ENCODE measurements around the gene PPDPF. TPM values are rescaled to one million over a fixed set of nuclear protein-coding genes. Genes with fewer than 3 reads are reported as not detected.

The PPDPF gene
- total RNA-seq, 2 donors from 2014 or later = 602 to 609 TPM

- WGBS = 88% methylated on average over 28 of the region's 29 CpGs
- Histone ChIP-seq H3K4me3 (no peak overlapping the region), H3K9me3 (no peaks in the 10 kb centered on the region), H3K27ac (peak overlapping the region in 1 of 2 donors; percentile 80), H3K36me3 (no peaks in the 10 kb centered on the region), H3K27me3 (replicated peaks; ENCODE audit: insufficient read depth) (no peaks in the 10 kb centered on the region), H3K4me1 (replicated peaks) (peaks cover 5% of the 10 kb centered on the region)
- TF ChIP-seq POLR2AphosphoS5 (IDR thresholded peaks at IDR 0.05) (no peak), POLR2A (IDR thresholded peaks at IDR 0.05) (no peak), CTCF (IDR thresholded peaks at IDR 0.05) (no peak)
- intact Hi-C loops (cut with DNase I) = loop anchor here (5.0 to 10.0 kb wide), 2 partner anchors 325 to 433 kb away; partner anchors contain the start of genes ABHD16B and TPD52L2
- DNase-seq (ENCODE audit: low spot score) = no peak
Measured at GRCh38 chr20:63539441-63540370, 19.1 kb downstream of the PPDPF start.

- no peak for DNase-seq (ENCODE audit: low spot score)
- no peaks in the 10 kb centered on the region for H3K27me3 ChIP-seq (replicated peaks; ENCODE audit: insufficient read depth)
- WGBS = 65% methylated on average over 35 of the region's 49 CpGs
- H3K36me3 ChIP-seq = no peaks in the 10 kb centered on the region
- TF ChIP-seq POLR2A (IDR thresholded peaks at IDR 0.05) = no peak
- TF ChIP-seq CTCF (IDR thresholded peaks at IDR 0.05) = no peak
- TF ChIP-seq POLR2AphosphoS5 (IDR thresholded peaks at IDR 0.05) = no peak
- H3K27ac ChIP-seq = no peak overlapping the region
- H3K4me3 ChIP-seq = no peak overlapping the region
- peaks cover 5% of the 10 kb centered on the region for H3K4me1 ChIP-seq (replicated peaks)
- H3K9me3 ChIP-seq = no peaks in the 10 kb centered on the region
- intact Hi-C loops (cut with DNase I) = no loop called here
Measured at GRCh38 chr20:63540417-63541186, 20.0 kb downstream of the PPDPF start.

- H3K4me3 ChIP-seq = no peak overlapping the region
- H3K27ac ChIP-seq = peak overlapping the region in 1 of 2 donors; percentile 72
- 92% methylated on average over 24 of the region's 28 CpGs for WGBS
- TF ChIP-seq POLR2A (IDR thresholded peaks at IDR 0.05) (no peak), CTCF (IDR thresholded peaks at IDR 0.05) (no peak), POLR2AphosphoS5 (IDR thresholded peaks at IDR 0.05) (no peak)
- no peaks in the 10 kb centered on the region for H3K27me3 ChIP-seq (replicated peaks; ENCODE audit: insufficient read depth)
- H3K9me3 ChIP-seq = no peaks in the 10 kb centered on the region
- peaks cover 4% of the 10 kb centered on the region for H3K4me1 ChIP-seq (replicated peaks)
- H3K36me3 ChIP-seq = no peaks in the 10 kb centered on the region
- intact Hi-C loops (cut with DNase I) = no loop called here
- no peak for DNase-seq (ENCODE audit: low spot score)
Measured at GRCh38 chr20:63541371-63541770, 20.8 kb downstream of the PPDPF start.

GRCh38 chr20:63542031-63542559 lies 21.5 kb downstream of the PPDPF start:
- Histone ChIP-seq H3K4me1 (replicated peaks) (no peaks in the 10 kb centered on the region), H3K27me3 (replicated peaks; ENCODE audit: insufficient read depth) (no peaks in the 10 kb centered on the region), H3K9me3 (no peaks in the 10 kb centered on the region), H3K4me3 (no peak overlapping the region), H3K36me3 (no peaks in the 10 kb centered on the region), H3K27ac (peak overlapping the region in 1 of 2 donors; percentile 72)
- intact Hi-C loops (cut with DNase I) = no loop called here
- peak in 1 of 4 experiments; percentile 14 for TF ChIP-seq CTCF (IDR thresholded peaks at IDR 0.05)
- TF ChIP-seq POLR2AphosphoS5 (IDR thresholded peaks at IDR 0.05) = no peak
- TF ChIP-seq POLR2A (IDR thresholded peaks at IDR 0.05) = no peak
- DNase-seq (ENCODE audit: low spot score) = no peak
- 89% methylated on average over 35 of the region's 36 CpGs for WGBS

All from prostate gland (tissue), 2 donors.